ENCODE measurements around the gene ZBTB20. TPM values are rescaled to one million over a fixed set of nuclear protein-coding genes. Genes with fewer than 3 reads are reported as not detected.

Gene ZBTB20
- total RNA-seq, 1 donor from 2014 or later: 21.4 TPM

DNA sequence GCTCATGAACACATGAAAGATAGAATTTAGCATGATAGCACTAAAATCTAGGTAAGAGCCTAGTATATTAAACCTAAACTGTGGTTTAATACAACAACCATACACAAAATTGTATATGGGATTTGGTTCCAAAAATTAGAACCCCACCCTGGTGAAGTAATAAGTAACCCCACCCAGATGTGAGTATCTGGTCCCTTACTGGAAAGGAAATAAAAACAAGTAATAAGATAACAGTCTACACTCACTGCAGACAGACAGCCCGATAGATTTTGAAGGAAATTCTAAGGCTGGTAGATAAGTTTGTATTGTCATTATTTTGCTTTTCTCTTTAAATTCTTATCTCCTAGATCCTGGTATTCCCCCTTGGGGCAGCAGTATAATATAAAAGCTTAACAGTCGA lies 184.9 kb downstream of the ZBTB20 start:
- H3K4me2 ChIP-seq (ENCODE audit: low read length): no peak overlapping the region
- H3K9me3 ChIP-seq (ENCODE audit: insufficient read depth, low read depth, low read length): no peaks in the 10 kb centered on the region
- Mint-ChIP-seq H3K36me3 (ENCODE audit: low read depth, unreplicated experiment) (no peaks in the 10 kb centered on the region), H3K27ac (ENCODE audit: unreplicated experiment) (no peak overlapping the region), H3K4me1 (ENCODE audit: low read depth, unreplicated experiment) (no peaks in the 10 kb centered on the region), H3K9me3 (ENCODE audit: unreplicated experiment) (no peaks in the 10 kb centered on the region), H3K27me3 (ENCODE audit: low read depth, unreplicated experiment) (no peaks in the 10 kb centered on the region), H3K4me3 (ENCODE audit: unreplicated experiment) (no peak overlapping the region)
- H2AFZ ChIP-seq (ENCODE audit: low read depth, low read length): no peak overlapping the region
- no peak overlapping the region for H3K27ac ChIP-seq (ENCODE audit: low read depth, low read length)
- no peak overlapping the region for H3K4me3 ChIP-seq (ENCODE audit: insufficient read depth, low read depth, low read length)
- no peaks in the 10 kb centered on the region for H4K20me1 ChIP-seq (ENCODE audit: insufficient read depth, low read length)
- DNase-seq (ENCODE audit: low read depth) (no peak), FAIRE-seq (no peak)
- TF ChIP-seq, protein P1, sequence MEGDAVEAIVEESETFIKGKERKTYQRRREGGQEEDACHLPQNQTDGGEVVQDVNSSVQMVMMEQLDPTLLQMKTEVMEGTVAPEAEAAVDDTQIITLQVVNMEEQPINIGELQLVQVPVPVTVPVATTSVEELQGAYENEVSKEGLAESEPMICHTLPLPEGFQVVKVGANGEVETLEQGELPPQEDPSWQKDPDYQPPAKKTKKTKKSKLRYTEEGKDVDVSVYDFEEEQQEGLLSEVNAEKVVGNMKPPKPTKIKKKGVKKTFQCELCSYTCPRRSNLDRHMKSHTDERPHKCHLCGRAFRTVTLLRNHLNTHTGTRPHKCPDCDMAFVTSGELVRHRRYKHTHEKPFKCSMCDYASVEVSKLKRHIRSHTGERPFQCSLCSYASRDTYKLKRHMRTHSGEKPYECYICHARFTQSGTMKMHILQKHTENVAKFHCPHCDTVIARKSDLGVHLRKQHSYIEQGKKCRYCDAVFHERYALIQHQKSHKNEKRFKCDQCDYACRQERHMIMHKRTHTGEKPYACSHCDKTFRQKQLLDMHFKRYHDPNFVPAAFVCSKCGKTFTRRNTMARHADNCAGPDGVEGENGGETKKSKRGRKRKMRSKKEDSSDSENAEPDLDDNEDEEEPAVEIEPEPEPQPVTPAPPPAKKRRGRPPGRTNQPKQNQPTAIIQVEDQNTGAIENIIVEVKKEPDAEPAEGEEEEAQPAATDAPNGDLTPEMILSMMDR (IDR thresholded peaks at IDR 0.05; ENCODE audit: insufficient read depth, low read depth, low read length): no peak
- TF ChIP-seq EZH2 (IDR thresholded peaks at IDR 0.05; ENCODE audit: insufficient read depth, low read length): no peak
- H3K4me1 ChIP-seq (ENCODE audit: insufficient read depth, low read length): no peaks in the 10 kb centered on the region
- H3K27me3 ChIP-seq (ENCODE audit: insufficient read depth, low read length): no peaks in the 10 kb centered on the region
- H3K79me2 ChIP-seq (ENCODE audit: insufficient read depth, low read length): no peaks in the 10 kb centered on the region
- no peak overlapping the region for H3K9ac ChIP-seq (ENCODE audit: low read length)
- no peaks in the 10 kb centered on the region for H3K36me3 ChIP-seq (ENCODE audit: insufficient read depth, low read length)

DNA sequence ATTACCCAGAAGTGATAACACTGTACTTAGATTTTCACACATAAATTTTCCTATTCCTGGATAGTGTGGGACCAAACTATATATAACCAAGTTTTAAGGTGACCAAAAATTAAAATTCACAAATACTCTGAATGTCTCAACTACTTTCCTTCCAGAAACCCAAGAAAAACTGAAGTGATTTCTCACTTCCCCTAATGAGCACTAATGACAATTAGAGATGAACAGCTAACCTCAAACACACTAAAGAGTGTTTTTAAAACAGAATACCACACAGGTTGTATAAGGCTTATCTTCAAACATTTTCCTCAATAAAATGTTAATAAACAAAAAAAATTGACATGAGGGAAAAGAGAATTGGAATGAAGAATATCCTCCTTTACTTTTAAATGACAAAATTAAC lies 188.2 kb downstream of the ZBTB20 start:
- H3K27ac Mint-ChIP-seq (ENCODE audit: unreplicated experiment): no peak overlapping the region
- H3K4me1 ChIP-seq (ENCODE audit: insufficient read depth, low read length): no peaks in the 10 kb centered on the region
- FAIRE-seq (no peak), DNase-seq (ENCODE audit: low read depth) (no peak)
- no peaks in the 10 kb centered on the region for H3K36me3 Mint-ChIP-seq (ENCODE audit: low read depth, unreplicated experiment)
- no peak overlapping the region for H3K27ac ChIP-seq (ENCODE audit: low read depth, low read length)
- no peak overlapping the region for H3K9ac ChIP-seq (ENCODE audit: low read length)
- no peak overlapping the region for H3K4me2 ChIP-seq (ENCODE audit: low read length)
- H3K4me3 Mint-ChIP-seq (ENCODE audit: unreplicated experiment): no peak overlapping the region
- H3K27me3 Mint-ChIP-seq (ENCODE audit: low read depth, unreplicated experiment): no peaks in the 10 kb centered on the region
- no peak overlapping the region for H2AFZ ChIP-seq (ENCODE audit: low read depth, low read length)
- H3K4me3 ChIP-seq (ENCODE audit: insufficient read depth, low read depth, low read length): no peak overlapping the region
- no peak for TF ChIP-seq EZH2 (IDR thresholded peaks at IDR 0.05; ENCODE audit: insufficient read depth, low read length)
- TF ChIP-seq, protein P1 (IDR thresholded peaks at IDR 0.05; ENCODE audit: insufficient read depth, low read depth, low read length): no peak
- H4K20me1 ChIP-seq (ENCODE audit: insufficient read depth, low read length): no peaks in the 10 kb centered on the region
- H3K9me3 Mint-ChIP-seq (ENCODE audit: unreplicated experiment): no peaks in the 10 kb centered on the region
- H3K79me2 ChIP-seq (ENCODE audit: insufficient read depth, low read length): no peaks in the 10 kb centered on the region
- H3K36me3 ChIP-seq (ENCODE audit: insufficient read depth, low read length): no peaks in the 10 kb centered on the region
- H3K9me3 ChIP-seq (ENCODE audit: insufficient read depth, low read depth, low read length): peaks cover 3% of the 10 kb centered on the region
- no peaks in the 10 kb centered on the region for H3K27me3 ChIP-seq (ENCODE audit: insufficient read depth, low read length)
- no peaks in the 10 kb centered on the region for H3K4me1 Mint-ChIP-seq (ENCODE audit: low read depth, unreplicated experiment)

DNA sequence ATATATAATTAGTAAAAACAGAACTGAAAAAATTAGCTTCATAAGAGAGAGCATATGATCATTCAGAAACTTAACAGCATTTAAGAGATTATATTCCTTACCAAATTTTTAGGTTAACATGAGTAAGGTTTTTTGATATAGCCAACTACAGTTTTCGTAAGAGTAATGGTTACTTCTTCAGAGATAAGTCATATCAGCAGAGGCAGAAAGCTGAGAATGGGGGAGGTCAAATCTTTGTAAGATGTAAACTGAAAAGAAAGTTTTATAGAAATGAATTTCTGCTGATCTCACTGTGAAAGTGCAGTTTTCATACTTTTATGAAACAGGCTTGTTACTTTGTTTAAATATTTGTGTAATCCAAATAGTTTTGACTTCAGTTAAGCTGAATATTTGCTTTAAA lies 193.3 kb downstream of the ZBTB20 start:
- no peaks in the 10 kb centered on the region for H3K4me1 Mint-ChIP-seq (ENCODE audit: low read depth, unreplicated experiment)
- no peak overlapping the region for H3K9ac ChIP-seq (ENCODE audit: low read length)
- H3K27ac Mint-ChIP-seq (ENCODE audit: unreplicated experiment): no peak overlapping the region
- no peak overlapping the region for H3K4me2 ChIP-seq (ENCODE audit: low read length)
- no peaks in the 10 kb centered on the region for H3K27me3 Mint-ChIP-seq (ENCODE audit: low read depth, unreplicated experiment)
- H4K20me1 ChIP-seq (ENCODE audit: insufficient read depth, low read length): no peaks in the 10 kb centered on the region
- H3K27ac ChIP-seq (ENCODE audit: low read depth, low read length): no peak overlapping the region
- H3K4me3 Mint-ChIP-seq (ENCODE audit: unreplicated experiment): no peak overlapping the region
- no peak overlapping the region for H3K4me3 ChIP-seq (ENCODE audit: insufficient read depth, low read depth, low read length)
- H3K79me2 ChIP-seq (ENCODE audit: insufficient read depth, low read length): no peaks in the 10 kb centered on the region
- H3K9me3 ChIP-seq (ENCODE audit: insufficient read depth, low read depth, low read length): peaks cover 3% of the 10 kb centered on the region
- H2AFZ ChIP-seq (ENCODE audit: low read depth, low read length): no peak overlapping the region
- no peaks in the 10 kb centered on the region for H3K4me1 ChIP-seq (ENCODE audit: insufficient read depth, low read length)
- DNase-seq (ENCODE audit: low read depth) (no peak), FAIRE-seq (no peak)
- H3K36me3 Mint-ChIP-seq (ENCODE audit: low read depth, unreplicated experiment): no peaks in the 10 kb centered on the region
- H3K9me3 Mint-ChIP-seq (ENCODE audit: unreplicated experiment): peaks cover 2% of the 10 kb centered on the region
- H3K36me3 ChIP-seq (ENCODE audit: insufficient read depth, low read length): no peaks in the 10 kb centered on the region
- H3K27me3 ChIP-seq (ENCODE audit: insufficient read depth, low read length): no peaks in the 10 kb centered on the region
- TF ChIP-seq EZH2 (IDR thresholded peaks at IDR 0.05; ENCODE audit: insufficient read depth, low read length): no peak
- TF ChIP-seq, protein P1 (IDR thresholded peaks at IDR 0.05; ENCODE audit: insufficient read depth, low read depth, low read length): no peak
